K562 (cell line): Measurements from ENCODE around the gene INO80E. TPM values are rescaled to one million over a fixed set of nuclear protein-coding genes. Genes with fewer than 3 reads are reported as not detected.

Experiments used
- COPS2 ChIP-seq: fragments of 450-650 bp; conservative IDR thresholded peaks from 2 replicates; pipeline ENCODE4 v1.6.1; 2016; ENCODE audit warnings: mild to moderate bottlenecking, moderate library complexity
- FOXA3 ChIP-seq, 2 experiments: fragments of 450-650 bp in 1 of 2; sonication (generic) in 1 of 2; formaldehyde crosslinking; IDR thresholded peaks in 1 of 2; conservative IDR thresholded peaks in 1 of 2; 2 replicates each; pipeline versions ENCODE4 v1.4.0 to v1.8.0; 2020 to 2022; ENCODE audit warnings: mild to moderate bottlenecking in 2 of 2, missing genetic modification reagents in 1 of 2
- GTF2F1 ChIP-seq: IDR thresholded peaks from 2 replicates; pipeline ENCODE4 v1.6.1; 2011; ENCODE audit warnings: low read depth, low read length, improper control_type of control experiment
- MEF2A ChIP-seq: IDR thresholded peaks from 2 replicates; pipeline ENCODE4 v1.6.1; 2011; ENCODE audit warnings: low read depth, mild to moderate bottlenecking, low read length, moderate library complexity; ENCODE audit not compliant: control insufficient read depth
- OTX1 ChIP-seq: fragments of 450-650 bp; formaldehyde crosslinking; IDR thresholded peaks from 2 replicates; pipeline ENCODE4 v1.4.0; 2022; ENCODE audit warnings: mild to moderate bottlenecking
- PREB ChIP-seq: sonication (generic); formaldehyde crosslinking; IDR thresholded peaks from 2 replicates; pipeline ENCODE4 v1.8.1; 2023; ENCODE audit warnings: mild to moderate bottlenecking, missing genetic modification reagents
- REST ChIP-seq, 2 experiments: fragments of 450-650 bp; formaldehyde crosslinking in 1 of 2; IDR thresholded peaks; 2 replicates each; pipeline versions ENCODE4 v1.4.0 to v1.6.1; 2014 to 2020; ENCODE audit warnings: mild to moderate bottlenecking in 2 of 2, borderline replicate concordance in 1 of 2, low read depth in 1 of 2
- SMARCA4 ChIP-seq: fragments of 450-650 bp; IDR thresholded peaks from 2 replicates; pipeline ENCODE4 v1.6.1; 2016
- SNIP1 ChIP-seq: fragments of 450-650 bp; IDR thresholded peaks from 2 replicates; pipeline ENCODE4 v1.7.1; 2017; ENCODE audit warnings: low read depth, mild to moderate bottlenecking
- SRF ChIP-seq, 2 experiments: fragments of 250-450, 450-650 bp in 1 of 2; sonication (Bioruptor Pico) in 1 of 2; sonication (generic) in 1 of 2; formaldehyde crosslinking; IDR thresholded peaks; 2 replicates each; pipeline versions ENCODE4 v1.5.0 to v1.5.1; 2020 to 2022; ENCODE audit warnings: mild to moderate bottlenecking in 1 of 2, missing genetic modification reagents in 1 of 2
- ZBTB17 ChIP-seq: fragments of 450-650 bp; formaldehyde crosslinking; IDR thresholded peaks from 2 replicates; pipeline ENCODE4 v1.4.0; 2020; ENCODE audit warnings: mild to moderate bottlenecking
- ZKSCAN1 ChIP-seq: fragments of 150-350 bp; IDR thresholded peaks from 2 replicates; pipeline ENCODE4 v1.6.1; 2016; ENCODE audit warnings: low read depth, low read length
- ZNF174 ChIP-seq: fragments of 250-450 bp; sonication (Bioruptor Pico); IDR thresholded peaks from 2 replicates; pipeline ENCODE4 v1.4.0; 2020; ENCODE audit warnings: mild to moderate bottlenecking
- ZNF324 ChIP-seq: fragments of 250-450 bp; sonication (Bioruptor Pico); IDR thresholded peaks from 2 replicates; pipeline ENCODE4 v1.4.0; 2020; ENCODE audit warnings: mild to moderate bottlenecking
- ZNF408 ChIP-seq: fragments of 250-450 bp; sonication (Bioruptor Pico); IDR thresholded peaks from 2 replicates; pipeline ENCODE4 v1.4.0; 2020; ENCODE audit warnings: low read depth, mild to moderate bottlenecking, moderate library complexity
- ZNF436 ChIP-seq: fragments of 250-450, 450-650 bp; sonication (Bioruptor Pico); formaldehyde crosslinking; IDR thresholded peaks from 2 replicates; pipeline ENCODE4 v1.7.0; 2020; ENCODE audit warnings: mild to moderate bottlenecking
- polyA plus RNA-seq, 8 experiments: library from polyadenylated mRNA; depleted of rRNA in 4 of 8; stranded (reverse) in 5 of 8; unstranded in 3 of 8; fragments of >200 nt; fragmentation: Nextera tagmentation in 2 of 8; fragmentation: Illumina TruSeq in 1 of 8; extraction: Ambion mirVana in 2 of 8; extraction: Trizol in 1 of 8; gene quantifications; 2 replicates each; pipeline versions ENCODE4 v1.2.1 to v1.2.3, GENCODE V29; 2011 to 2014; ENCODE audit warnings: inconsistent platforms in 1 of 8, missing spikeins in 1 of 8
- total RNA-seq, 7 experiments: library from RNA; depleted of rRNA in 6 of 7; stranded (reverse); fragments of >200 nt in 6 of 7; fragmentation: Illumina TruSeq in 2 of 7; extraction: Trizol in 2 of 7; gene quantifications; 2 replicates each; pipeline versions ENCODE4 v1.2.1 to v1.2.3, GENCODE V29; 2011 to 2021; ENCODE audit warnings: low replicate concordance in 1 of 7
- TF ChIP-seq, protein P1 (sequence below), 3 experiments: IDR thresholded peaks in 2 of 3; conservative IDR thresholded peaks in 1 of 3; 2 replicates each; pipeline ENCODE4 v1.5.1; 2011 to 2012; ENCODE audit warnings: low read length in 3 of 3, mild to moderate bottlenecking in 3 of 3, control low read depth in 2 of 3, improper control_type of control experiment in 1 of 3, inconsistent platforms in 1 of 3, low read depth in 1 of 3, mixed read lengths in 1 of 3, moderate library complexity in 1 of 3; ENCODE audit not compliant: insufficient read depth in 2 of 3

Gene INO80E
- total and polyA plus RNA-seq, 9 of the 15 experiments (the other 6 are each of a cell fraction or from before 2014, with no cell fraction given): 0.31 to 102 (median 49.3) TPM

DNA sequence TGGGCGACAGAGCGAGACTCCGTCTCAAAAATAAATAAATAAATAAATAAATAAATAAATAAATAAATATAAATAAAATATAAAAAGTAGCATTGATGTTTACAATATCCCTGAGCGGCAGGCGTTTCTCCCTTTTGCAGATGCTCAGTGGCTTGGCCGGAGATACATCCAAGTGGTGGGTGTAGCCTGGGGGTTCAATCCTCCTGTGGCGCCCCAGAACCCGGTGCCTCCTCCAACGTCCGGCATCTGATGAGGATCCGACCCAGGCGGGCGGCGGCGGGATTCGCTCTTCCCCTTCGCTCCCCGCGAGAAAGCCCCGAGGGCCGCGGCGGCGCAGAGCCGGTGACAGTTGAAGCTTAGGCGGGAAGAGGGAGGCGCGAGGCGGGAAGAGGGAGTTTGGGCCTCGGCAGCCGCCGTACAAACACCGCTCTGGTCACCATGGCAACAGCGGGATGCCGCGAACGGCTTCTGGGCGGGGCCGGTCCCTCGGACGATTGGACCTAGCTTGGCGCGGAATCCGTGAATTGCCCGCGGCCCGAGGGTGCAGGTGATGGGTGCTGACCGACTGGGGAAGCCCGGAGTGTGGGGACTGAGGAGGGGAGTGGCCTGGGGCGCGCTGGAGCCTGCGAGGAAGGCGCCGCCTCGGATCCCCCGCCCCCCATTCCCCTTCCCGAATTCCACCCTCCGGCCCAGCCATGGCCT, 56.8 kb downstream of the INO80E start (continued):
- no peak for TF ChIP-seq REST (IDR thresholded peaks at IDR 0.05; ENCODE audit: borderline replicate concordance)
- peak; percentile 39; the same call in 1 of the 2 replicates for TF ChIP-seq REST (CRISPR knock-in tag; IDR thresholded peaks at IDR 0.05; ENCODE audit: low read depth)
- TF ChIP-seq, protein P1, sequence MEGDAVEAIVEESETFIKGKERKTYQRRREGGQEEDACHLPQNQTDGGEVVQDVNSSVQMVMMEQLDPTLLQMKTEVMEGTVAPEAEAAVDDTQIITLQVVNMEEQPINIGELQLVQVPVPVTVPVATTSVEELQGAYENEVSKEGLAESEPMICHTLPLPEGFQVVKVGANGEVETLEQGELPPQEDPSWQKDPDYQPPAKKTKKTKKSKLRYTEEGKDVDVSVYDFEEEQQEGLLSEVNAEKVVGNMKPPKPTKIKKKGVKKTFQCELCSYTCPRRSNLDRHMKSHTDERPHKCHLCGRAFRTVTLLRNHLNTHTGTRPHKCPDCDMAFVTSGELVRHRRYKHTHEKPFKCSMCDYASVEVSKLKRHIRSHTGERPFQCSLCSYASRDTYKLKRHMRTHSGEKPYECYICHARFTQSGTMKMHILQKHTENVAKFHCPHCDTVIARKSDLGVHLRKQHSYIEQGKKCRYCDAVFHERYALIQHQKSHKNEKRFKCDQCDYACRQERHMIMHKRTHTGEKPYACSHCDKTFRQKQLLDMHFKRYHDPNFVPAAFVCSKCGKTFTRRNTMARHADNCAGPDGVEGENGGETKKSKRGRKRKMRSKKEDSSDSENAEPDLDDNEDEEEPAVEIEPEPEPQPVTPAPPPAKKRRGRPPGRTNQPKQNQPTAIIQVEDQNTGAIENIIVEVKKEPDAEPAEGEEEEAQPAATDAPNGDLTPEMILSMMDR (IDR thresholded peaks at IDR 0.05 in 2 of 3, conservative IDR thresholded peaks at IDR 0.05 in 1 of 3; ENCODE audit: insufficient read depth in 2 of 3, low read depth in 1 of 3, low read length in 3 of 3): no peak
- TF ChIP-seq SRF (CRISPR knock-in tag; IDR thresholded peaks at IDR 0.05): peak in 1 of 2 experiments; percentile 75; a peak in 2 of 4 replicates
- TF ChIP-seq SMARCA4: no peak
- TF ChIP-seq ZKSCAN1: peak; percentile 54; the same call in 1 of the 2 replicates
- TF ChIP-seq SNIP1: no peak
- TF ChIP-seq COPS2: no peak
- TF ChIP-seq ZNF408 (CRISPR knock-in tag): no peak
- no peak for TF ChIP-seq GTF2F1
- no peak for TF ChIP-seq PREB (CRISPR knock-in tag)
- TF ChIP-seq FOXA3 (CRISPR knock-in tag; conservative IDR thresholded peaks at IDR 0.05 in 1 of 2, IDR thresholded peaks at IDR 0.05 in 1 of 2): peak in 1 of 2 experiments; percentile 81; a peak in 1 of 4 replicates
- TF ChIP-seq ZNF324: no peak
- no peak for TF ChIP-seq ZNF436 (CRISPR knock-in tag)
- TF ChIP-seq ZNF174: no peak
- TF ChIP-seq ZBTB17 (CRISPR knock-in tag): 0 out of 2 replicates have a peak, but pooled peaks have one; percentile 37
- TF ChIP-seq OTX1: no peak
- no peak for TF ChIP-seq MEF2A
